ENCODE measurements around the gene S100A14. TPM values are rescaled to one million over a fixed set of nuclear protein-coding genes. Genes with fewer than 3 reads are reported as not detected.

S100A14 gene
- total and polyA plus RNA-seq, 9 of the 15 experiments (the other 6 are each of a cell fraction or from before 2014, with no cell fraction given): 0.10 to 0.64 (median 0.24) TPM; not detected in 3

DNA sequence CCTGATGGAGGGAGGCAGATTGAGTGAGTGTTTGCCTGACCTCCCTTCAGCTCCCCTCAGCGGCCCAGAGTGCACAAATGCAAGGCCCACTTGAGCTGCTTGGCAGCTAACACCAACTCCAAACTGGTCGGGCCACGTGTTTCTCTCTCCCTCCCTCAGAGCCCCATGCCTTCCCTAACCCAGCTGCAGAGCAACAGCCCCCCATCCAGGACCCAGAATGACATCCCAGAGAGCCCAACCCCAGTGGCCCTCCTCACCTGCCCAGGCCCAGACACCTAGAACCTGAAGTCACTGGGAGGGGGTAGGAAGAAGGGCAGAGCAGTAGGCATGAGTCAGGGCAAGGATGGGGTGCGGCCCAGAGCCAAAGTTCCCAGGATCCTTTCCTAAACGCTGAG lies 789 bp upstream of the S100A14 start:
- Histone ChIP-seq H3K27me3 (ENCODE audit: control insufficient read depth in 2 of 2, insufficient read depth in 2 of 2, low read length in 2 of 2) (no peaks in the 10 kb centered on the region), H3K9ac (ENCODE audit: insufficient read depth in 1 of 2, low read depth in 2 of 2, low read length in 2 of 2) (peak overlapping the region in 1 of 2 experiments; percentile 84; a peak in 3 of 4 replicates), H3K4me2 (ENCODE audit: insufficient read depth, low read length) (no peak overlapping the region), H3K9me1 (ENCODE audit: control insufficient read depth, insufficient read depth, low read length) (no peaks in the 10 kb centered on the region), H3K79me2 (ENCODE audit: control insufficient read depth, insufficient read depth, low read length) (no peaks in the 10 kb centered on the region), H2AFZ (ENCODE audit: low read depth, low read length) (peak overlapping the region; percentile 94), H3K4me1 (replicated peaks in 1 of 2; ENCODE audit: control insufficient read depth in 2 of 2, insufficient read depth in 2 of 2, low read length in 2 of 2) (peaks cover 9 to 30% of the 10 kb centered on the region in 2 experiments; a peak in 4 of 5 replicates), H3K4me3 (no peak overlapping the region), H3K9me3 (replicated peaks; ENCODE audit: control insufficient read depth, insufficient read depth, low read depth, low read length) (no peaks in the 10 kb centered on the region), H4K20me1 (replicated peaks; ENCODE audit: control insufficient read depth, insufficient read depth, low read length) (no peaks in the 10 kb centered on the region), H3K36me3 (ENCODE audit: control insufficient read depth, insufficient read depth, low read length) (no peaks in the 10 kb centered on the region), H3K27ac (ENCODE audit: extremely low read depth, low read depth, low read length) (no peak overlapping the region; the same call in 2 of the 3 replicates)
- TF ChIP-seq, protein P1, sequence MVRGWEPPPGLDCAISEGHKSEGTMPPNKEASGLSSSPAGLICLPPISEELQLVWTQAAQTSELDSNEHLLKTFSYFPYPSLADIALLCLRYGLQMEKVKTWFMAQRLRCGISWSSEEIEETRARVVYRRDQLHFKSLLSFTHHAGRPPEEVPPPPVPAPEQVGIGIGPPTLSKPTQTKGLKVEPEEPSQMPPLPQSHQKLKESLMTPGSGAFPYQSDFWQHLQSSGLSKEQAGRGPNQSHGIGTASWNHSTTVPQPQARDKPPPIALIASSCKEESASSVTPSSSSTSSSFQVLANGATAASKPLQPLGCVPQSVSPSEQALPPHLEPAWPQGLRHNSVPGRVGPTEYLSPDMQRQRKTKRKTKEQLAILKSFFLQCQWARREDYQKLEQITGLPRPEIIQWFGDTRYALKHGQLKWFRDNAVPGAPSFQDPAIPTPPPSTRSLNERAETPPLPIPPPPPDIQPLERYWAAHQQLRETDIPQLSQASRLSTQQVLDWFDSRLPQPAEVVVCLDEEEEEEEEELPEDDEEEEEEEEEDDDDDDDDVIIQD (CRISPR knock-in tag; IDR thresholded peaks at IDR 0.05): no peak
- TF ChIP-seq FIP1L1 (IDR thresholded peaks at IDR 0.05; ENCODE audit: low read depth, low read length, poor library complexity, severe bottlenecking) (no peak), CBFB (CRISPR knock-in tag; IDR thresholded peaks at IDR 0.05) (no peak), EHMT2 (IDR thresholded peaks at IDR 0.05) (no peak), FOSL1 (tag; conservative IDR thresholded peaks at IDR 0.05) (no peak), NR2F6 (CRISPR knock-in tag; IDR thresholded peaks at IDR 0.05) (no peak), RUNX1 (IDR thresholded peaks at IDR 0.05; ENCODE audit: low read depth) (no peak), SREBF1 (IDR thresholded peaks at IDR 0.05; ENCODE audit: borderline replicate concordance, low read depth, low read length) (no peak), SMARCB1 (IDR thresholded peaks at IDR 0.05; ENCODE audit: insufficient read length, low read depth) (no peak)
- TF ChIP-seq, protein P2, sequence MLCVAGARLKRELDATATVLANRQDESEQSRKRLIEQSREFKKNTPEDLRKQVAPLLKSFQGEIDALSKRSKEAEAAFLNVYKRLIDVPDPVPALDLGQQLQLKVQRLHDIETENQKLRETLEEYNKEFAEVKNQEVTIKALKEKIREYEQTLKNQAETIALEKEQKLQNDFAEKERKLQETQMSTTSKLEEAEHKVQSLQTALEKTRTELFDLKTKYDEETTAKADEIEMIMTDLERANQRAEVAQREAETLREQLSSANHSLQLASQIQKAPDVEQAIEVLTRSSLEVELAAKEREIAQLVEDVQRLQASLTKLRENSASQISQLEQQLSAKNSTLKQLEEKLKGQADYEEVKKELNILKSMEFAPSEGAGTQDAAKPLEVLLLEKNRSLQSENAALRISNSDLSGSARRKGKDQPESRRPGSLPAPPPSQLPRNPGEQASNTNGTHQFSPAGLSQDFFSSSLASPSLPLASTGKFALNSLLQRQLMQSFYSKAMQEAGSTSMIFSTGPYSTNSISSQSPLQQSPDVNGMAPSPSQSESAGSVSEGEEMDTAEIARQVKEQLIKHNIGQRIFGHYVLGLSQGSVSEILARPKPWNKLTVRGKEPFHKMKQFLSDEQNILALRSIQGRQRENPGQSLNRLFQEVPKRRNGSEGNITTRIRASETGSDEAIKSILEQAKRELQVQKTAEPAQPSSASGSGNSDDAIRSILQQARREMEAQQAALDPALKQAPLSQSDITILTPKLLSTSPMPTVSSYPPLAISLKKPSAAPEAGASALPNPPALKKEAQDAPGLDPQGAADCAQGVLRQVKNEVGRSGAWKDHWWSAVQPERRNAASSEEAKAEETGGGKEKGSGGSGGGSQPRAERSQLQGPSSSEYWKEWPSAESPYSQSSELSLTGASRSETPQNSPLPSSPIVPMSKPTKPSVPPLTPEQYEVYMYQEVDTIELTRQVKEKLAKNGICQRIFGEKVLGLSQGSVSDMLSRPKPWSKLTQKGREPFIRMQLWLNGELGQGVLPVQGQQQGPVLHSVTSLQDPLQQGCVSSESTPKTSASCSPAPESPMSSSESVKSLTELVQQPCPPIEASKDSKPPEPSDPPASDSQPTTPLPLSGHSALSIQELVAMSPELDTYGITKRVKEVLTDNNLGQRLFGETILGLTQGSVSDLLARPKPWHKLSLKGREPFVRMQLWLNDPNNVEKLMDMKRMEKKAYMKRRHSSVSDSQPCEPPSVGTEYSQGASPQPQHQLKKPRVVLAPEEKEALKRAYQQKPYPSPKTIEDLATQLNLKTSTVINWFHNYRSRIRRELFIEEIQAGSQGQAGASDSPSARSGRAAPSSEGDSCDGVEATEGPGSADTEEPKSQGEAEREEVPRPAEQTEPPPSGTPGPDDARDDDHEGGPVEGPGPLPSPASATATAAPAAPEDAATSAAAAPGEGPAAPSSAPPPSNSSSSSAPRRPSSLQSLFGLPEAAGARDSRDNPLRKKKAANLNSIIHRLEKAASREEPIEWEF (CRISPR knock-in tag; IDR thresholded peaks at IDR 0.05): no peak
- TF ChIP-seq, protein P3, sequence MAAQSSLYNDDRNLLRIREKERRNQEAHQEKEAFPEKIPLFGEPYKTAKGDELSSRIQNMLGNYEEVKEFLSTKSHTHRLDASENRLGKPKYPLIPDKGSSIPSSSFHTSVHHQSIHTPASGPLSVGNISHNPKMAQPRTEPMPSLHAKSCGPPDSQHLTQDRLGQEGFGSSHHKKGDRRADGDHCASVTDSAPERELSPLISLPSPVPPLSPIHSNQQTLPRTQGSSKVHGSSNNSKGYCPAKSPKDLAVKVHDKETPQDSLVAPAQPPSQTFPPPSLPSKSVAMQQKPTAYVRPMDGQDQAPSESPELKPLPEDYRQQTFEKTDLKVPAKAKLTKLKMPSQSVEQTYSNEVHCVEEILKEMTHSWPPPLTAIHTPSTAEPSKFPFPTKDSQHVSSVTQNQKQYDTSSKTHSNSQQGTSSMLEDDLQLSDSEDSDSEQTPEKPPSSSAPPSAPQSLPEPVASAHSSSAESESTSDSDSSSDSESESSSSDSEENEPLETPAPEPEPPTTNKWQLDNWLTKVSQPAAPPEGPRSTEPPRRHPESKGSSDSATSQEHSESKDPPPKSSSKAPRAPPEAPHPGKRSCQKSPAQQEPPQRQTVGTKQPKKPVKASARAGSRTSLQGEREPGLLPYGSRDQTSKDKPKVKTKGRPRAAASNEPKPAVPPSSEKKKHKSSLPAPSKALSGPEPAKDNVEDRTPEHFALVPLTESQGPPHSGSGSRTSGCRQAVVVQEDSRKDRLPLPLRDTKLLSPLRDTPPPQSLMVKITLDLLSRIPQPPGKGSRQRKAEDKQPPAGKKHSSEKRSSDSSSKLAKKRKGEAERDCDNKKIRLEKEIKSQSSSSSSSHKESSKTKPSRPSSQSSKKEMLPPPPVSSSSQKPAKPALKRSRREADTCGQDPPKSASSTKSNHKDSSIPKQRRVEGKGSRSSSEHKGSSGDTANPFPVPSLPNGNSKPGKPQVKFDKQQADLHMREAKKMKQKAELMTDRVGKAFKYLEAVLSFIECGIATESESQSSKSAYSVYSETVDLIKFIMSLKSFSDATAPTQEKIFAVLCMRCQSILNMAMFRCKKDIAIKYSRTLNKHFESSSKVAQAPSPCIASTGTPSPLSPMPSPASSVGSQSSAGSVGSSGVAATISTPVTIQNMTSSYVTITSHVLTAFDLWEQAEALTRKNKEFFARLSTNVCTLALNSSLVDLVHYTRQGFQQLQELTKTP (IDR thresholded peaks at IDR 0.05; ENCODE audit: low read depth in 1 of 2, partially characterized antibody in 2 of 2): no peak
- intact Hi-C loops (cut with micrococcal nuclease) (no loop called here), in situ Hi-C loops (cut with MboI) (no loop called here)
- DNase-seq (ENCODE audit: extremely low read depth in 1 of 4, low spot score in 3 of 4) (no peak), FAIRE-seq (no peak), ATAC-seq (no peak)
- 62% methylated on average over 4 of the region's 5 CpGs for WGBS (ENCODE audit: insufficient coverage, low coverage, missing lambda C conversion rate)
- ChIA-PET POLR2A (interaction anchor here (0.6 to 6.8 kb wide), 5 partner anchors 7 to 121 kb away, joined by 3 to 70 read pairs (median 3); partner anchors contain the start of genes S100A1 and S100A13), CTCF (ENCODE audit: low intra/inter-chr PET ratio) (no interaction called here)
- BruUV-seq (replicated peaks): no TSS peak

All from K562 (cell line).